ENCODE data around the gene TDRD12. TPM values are rescaled to one million over a fixed set of nuclear protein-coding genes. Genes with fewer than 3 reads are reported as not detected.

Gene TDRD12
- total and polyA plus RNA-seq, 4 donors = under 0.01 to 0.23 (median 0.02) TPM; not detected in 1

DNA sequence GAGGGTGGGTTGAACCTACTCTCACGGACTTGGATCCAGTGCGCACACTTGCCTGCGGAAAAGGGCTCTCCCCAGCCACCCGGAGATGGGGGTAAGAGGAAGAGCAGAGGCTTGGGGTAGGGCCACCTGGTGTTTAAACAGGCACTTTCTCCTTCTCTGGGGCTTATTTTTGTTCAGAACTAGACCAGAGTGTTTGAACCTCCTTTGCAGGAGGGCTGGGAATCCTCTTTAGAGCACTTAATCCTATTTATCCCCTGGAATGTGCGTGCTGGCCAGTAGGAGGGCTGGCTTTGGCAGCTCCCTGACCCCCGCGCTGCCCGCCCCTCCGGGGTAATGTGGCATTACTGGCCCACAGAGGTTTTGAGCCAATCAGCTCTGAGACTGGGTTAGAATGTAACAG is 41.9 kb upstream of the TDRD12 start:
- H3K27me3 ChIP-seq (ENCODE audit: control insufficient read depth in 4 of 4, insufficient read depth in 4 of 4, low read length in 3 of 4) = peaks cover 0 to 3% (median 0%) of the 10 kb centered on the region in 4 donors
- TF ChIP-seq, protein P1, sequence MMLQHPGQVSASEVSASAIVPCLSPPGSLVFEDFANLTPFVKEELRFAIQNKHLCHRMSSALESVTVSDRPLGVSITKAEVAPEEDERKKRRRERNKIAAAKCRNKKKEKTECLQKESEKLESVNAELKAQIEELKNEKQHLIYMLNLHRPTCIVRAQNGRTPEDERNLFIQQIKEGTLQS (IDR thresholded peaks at IDR 0.05) = no peak
- TF ChIP-seq HNF4A (conservative IDR thresholded peaks at IDR 0.05) (no peak), NR2F2 (IDR thresholded peaks at IDR 0.05) (no peak), REST (IDR thresholded peaks at IDR 0.05) (no peak), HNF4G (IDR thresholded peaks at IDR 0.05) (no peak), JUND (IDR thresholded peaks at IDR 0.05) (no peak), RXRA (IDR thresholded peaks at IDR 0.05) (no peak), FOXA1 (IDR thresholded peaks at IDR 0.05) (no peak), EGR1 (IDR thresholded peaks at IDR 0.05; ENCODE audit: low read depth in 2 of 2) (no peak), SP1 (IDR thresholded peaks at IDR 0.05) (no peak), RAD21 (IDR thresholded peaks at IDR 0.05) (no peak), YY1 (IDR thresholded peaks at IDR 0.05) (no peak), TAF1 (conservative IDR thresholded peaks at IDR 0.05) (no peak)
- TF ChIP-seq, protein P2, sequence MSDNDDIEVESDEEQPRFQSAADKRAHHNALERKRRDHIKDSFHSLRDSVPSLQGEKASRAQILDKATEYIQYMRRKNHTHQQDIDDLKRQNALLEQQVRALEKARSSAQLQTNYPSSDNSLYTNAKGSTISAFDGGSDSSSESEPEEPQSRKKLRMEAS (IDR thresholded peaks at IDR 0.05) = no peak
- no peaks in the 10 kb centered on the region for H3K36me3 ChIP-seq (ENCODE audit: control insufficient read depth in 4 of 4, insufficient read depth in 3 of 4, low read depth in 1 of 4, low read length in 3 of 4)
- H3K9ac ChIP-seq (ENCODE audit: low read depth in 1 of 2, low read length in 2 of 2) = no peak overlapping the region
- DNase-seq (ENCODE audit: low spot score) = no peak
- 50% methylated on average over 9 of the region's 9 CpGs for WGBS
- peaks cover 6 to 35% (median 16%) of the 10 kb centered on the region in 4 donors for H3K4me1 ChIP-seq (ENCODE audit: control insufficient read depth in 4 of 4, insufficient read depth in 4 of 4, low read length in 3 of 4)
- H3K4me3 ChIP-seq (ENCODE audit: low read depth in 1 of 3, low read length in 3 of 3) = no peak overlapping the region
- no peak overlapping the region for H3K27ac ChIP-seq (ENCODE audit: low read depth in 1 of 2, low read length in 2 of 2)
- H3K9me3 ChIP-seq (ENCODE audit: control insufficient read depth in 4 of 4, low read length in 3 of 4) = no peaks in the 10 kb centered on the region

GRCh38 chr19:32680986-32681385 is 38.6 kb upstream of the TDRD12 start:
- Histone ChIP-seq H3K27me3 (ENCODE audit: control insufficient read depth in 4 of 4, insufficient read depth in 4 of 4, low read length in 3 of 4) (peaks cover 0 to 3% (median 0%) of the 10 kb centered on the region in 4 donors), H3K9ac (ENCODE audit: low read depth in 1 of 2, low read length in 2 of 2) (no peak overlapping the region), H3K27ac (ENCODE audit: low read depth in 1 of 2, low read length in 2 of 2) (no peak overlapping the region), H3K36me3 (ENCODE audit: control insufficient read depth in 4 of 4, insufficient read depth in 3 of 4, low read depth in 1 of 4, low read length in 3 of 4) (no peaks in the 10 kb centered on the region), H3K4me1 (ENCODE audit: control insufficient read depth in 4 of 4, insufficient read depth in 4 of 4, low read length in 3 of 4) (peaks cover 0 to 11% (median 6%) of the 10 kb centered on the region in 4 donors), H3K9me3 (ENCODE audit: control insufficient read depth in 4 of 4, low read length in 3 of 4) (no peaks in the 10 kb centered on the region), H3K4me3 (ENCODE audit: low read depth in 1 of 3, low read length in 3 of 3) (no peak overlapping the region)
- TF ChIP-seq, protein P2 (IDR thresholded peaks at IDR 0.05) = no peak
- TF ChIP-seq REST (IDR thresholded peaks at IDR 0.05) (no peak), SP1 (IDR thresholded peaks at IDR 0.05) (no peak), RAD21 (IDR thresholded peaks at IDR 0.05) (no peak), TAF1 (conservative IDR thresholded peaks at IDR 0.05) (no peak), HNF4A (conservative IDR thresholded peaks at IDR 0.05) (no peak), FOXA2 (IDR thresholded peaks at IDR 0.05) (no peak), FOXA1 (IDR thresholded peaks at IDR 0.05) (no peak)
- TF ChIP-seq, protein P1 (IDR thresholded peaks at IDR 0.05) = no peak
- no peak for DNase-seq (ENCODE audit: low spot score)
- 82% methylated on average over 2 of the region's 2 CpGs for WGBS

All from liver (tissue), 9 donors.